ENCODE measurements around the gene WWOX.

DNA sequence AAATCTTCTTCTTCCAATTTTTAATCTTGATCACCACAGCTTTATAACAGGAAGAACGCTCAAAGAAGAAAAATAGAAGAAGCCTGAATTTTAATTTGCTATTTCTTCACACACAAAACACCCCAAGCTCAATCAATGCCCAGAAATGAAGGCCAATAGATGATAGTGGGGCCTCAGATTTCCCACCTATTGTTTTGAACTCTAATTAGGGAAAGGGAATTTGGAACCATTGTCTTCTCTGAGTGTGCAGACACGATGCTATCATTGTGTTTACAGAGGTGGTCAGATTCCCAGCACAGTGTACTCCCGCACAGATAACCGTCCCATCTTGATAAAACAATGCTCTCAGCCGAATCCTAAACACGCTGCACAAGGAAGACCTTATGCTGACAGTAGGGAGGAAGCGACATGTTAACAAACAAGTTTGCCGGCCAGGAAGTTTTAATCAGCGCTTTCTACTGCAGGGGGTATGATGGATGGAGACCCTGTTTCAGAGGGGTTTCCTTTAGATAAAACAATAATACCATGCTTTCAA is 816.4 kb downstream of the WWOX start:
- TF ChIP-seq, protein P1, sequence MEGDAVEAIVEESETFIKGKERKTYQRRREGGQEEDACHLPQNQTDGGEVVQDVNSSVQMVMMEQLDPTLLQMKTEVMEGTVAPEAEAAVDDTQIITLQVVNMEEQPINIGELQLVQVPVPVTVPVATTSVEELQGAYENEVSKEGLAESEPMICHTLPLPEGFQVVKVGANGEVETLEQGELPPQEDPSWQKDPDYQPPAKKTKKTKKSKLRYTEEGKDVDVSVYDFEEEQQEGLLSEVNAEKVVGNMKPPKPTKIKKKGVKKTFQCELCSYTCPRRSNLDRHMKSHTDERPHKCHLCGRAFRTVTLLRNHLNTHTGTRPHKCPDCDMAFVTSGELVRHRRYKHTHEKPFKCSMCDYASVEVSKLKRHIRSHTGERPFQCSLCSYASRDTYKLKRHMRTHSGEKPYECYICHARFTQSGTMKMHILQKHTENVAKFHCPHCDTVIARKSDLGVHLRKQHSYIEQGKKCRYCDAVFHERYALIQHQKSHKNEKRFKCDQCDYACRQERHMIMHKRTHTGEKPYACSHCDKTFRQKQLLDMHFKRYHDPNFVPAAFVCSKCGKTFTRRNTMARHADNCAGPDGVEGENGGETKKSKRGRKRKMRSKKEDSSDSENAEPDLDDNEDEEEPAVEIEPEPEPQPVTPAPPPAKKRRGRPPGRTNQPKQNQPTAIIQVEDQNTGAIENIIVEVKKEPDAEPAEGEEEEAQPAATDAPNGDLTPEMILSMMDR (IDR thresholded peaks at IDR 0.05), result no peak
- no peak for TF ChIP-seq POLR2A (IDR thresholded peaks at IDR 0.05)

Data from thyroid gland (tissue), 4 donors.